Kidney epithelial cell (primary cell): ENCODE data around the gene ADIPOQ. TPM values are rescaled to one million over a fixed set of nuclear protein-coding genes. Genes with fewer than 3 reads are reported as not detected.

Source experiments
- total RNA-seq: library from RNA; depleted of rRNA; stranded (reverse); fragments of >200 nt; gene quantifications from 2 replicates; pipeline ENCODE4 v1.2.3, GENCODE V29; 2015

ADIPOQ gene
- total RNA-seq, 1 donor from 2014 or later, result not detected

Other genes with a start within 250 kb of the ADIPOQ start
- not detected in 2 replicates for gene AHSG, start 229.7 kb upstream of the ADIPOQ start, total RNA-seq
- gene FETUB, start 202.3 kb upstream of the ADIPOQ start, total RNA-seq, result not detected in 2 replicates
- gene HRG, start 176.7 kb upstream of the ADIPOQ start, total RNA-seq, result 0.13 and 0.14 TPM in 2 replicates
- not detected in 2 replicates for gene KNG1, start 125.4 kb upstream of the ADIPOQ start, total RNA-seq
- gene EIF4A2, start 59.1 kb upstream of the ADIPOQ start, total RNA-seq, result 269 and 292 TPM in 2 replicates
- gene RFC4, start 36.2 kb upstream of the ADIPOQ start, total RNA-seq, result 33.3 and 35.0 TPM in 2 replicates
- gene ST6GAL1, start 87.8 kb downstream of the ADIPOQ start, total RNA-seq, result 40.3 and 44.7 TPM in 2 replicates